ENCODE measurements around the gene SIK3.

SIK3 gene

GRCh38 chr11:117071344-117071787 lies 26.9 kb downstream of the SIK3 start:
- H3K9ac ChIP-seq (ENCODE audit: low read depth, low read length), result no peak overlapping the region
- no peak overlapping the region for H3K4me3 ChIP-seq (ENCODE audit: low read length)
- H3K36me3 ChIP-seq (ENCODE audit: insufficient read depth, low read depth, low read length), result no peaks in the 10 kb centered on the region
- 0 out of 2 replicates have a peak, but pooled peaks cover 3% of the 10 kb centered on the region for H3K4me1 ChIP-seq (ENCODE audit: insufficient read depth, low read length)
- H3K9me3 ChIP-seq (ENCODE audit: insufficient read depth, low read depth, low read length), result no peaks in the 10 kb centered on the region
- H3K27ac ChIP-seq (ENCODE audit: low read length), result no peak overlapping the region
- no peaks in the 10 kb centered on the region for H3K27me3 ChIP-seq (ENCODE audit: insufficient read depth, low read length)

GRCh38 chr11:117070016-117070415 lies 28.2 kb downstream of the SIK3 start:
- no peak overlapping the region for H3K27ac ChIP-seq (ENCODE audit: low read length)
- no peak overlapping the region for H3K4me3 ChIP-seq (ENCODE audit: low read length)
- H3K9me3 ChIP-seq (ENCODE audit: insufficient read depth, low read depth, low read length), result no peaks in the 10 kb centered on the region
- H3K36me3 ChIP-seq (ENCODE audit: insufficient read depth, low read depth, low read length), result no peaks in the 10 kb centered on the region
- H3K9ac ChIP-seq (ENCODE audit: low read depth, low read length), result no peak overlapping the region
- 0 out of 2 replicates have a peak, but pooled peaks cover 3% of the 10 kb centered on the region for H3K4me1 ChIP-seq (ENCODE audit: insufficient read depth, low read length)
- H3K27me3 ChIP-seq (ENCODE audit: insufficient read depth, low read length), result no peaks in the 10 kb centered on the region

GRCh38 chr11:117068303-117068860 lies 29.8 kb downstream of the SIK3 start:
- Histone ChIP-seq H3K4me3 (ENCODE audit: low read length) (no peak overlapping the region), H3K27me3 (ENCODE audit: insufficient read depth, low read length) (no peaks in the 10 kb centered on the region), H3K36me3 (ENCODE audit: insufficient read depth, low read depth, low read length) (no peaks in the 10 kb centered on the region), H3K9ac (ENCODE audit: low read depth, low read length) (no peak overlapping the region), H3K4me1 (ENCODE audit: insufficient read depth, low read length) (peaks cover 6% of the 10 kb centered on the region; the same call in 1 of the 2 replicates), H3K27ac (ENCODE audit: low read length) (no peak overlapping the region), H3K9me3 (ENCODE audit: insufficient read depth, low read depth, low read length) (no peaks in the 10 kb centered on the region)

GRCh38 chr11:117066959-117067358 lies 31.3 kb downstream of the SIK3 start:
- Histone ChIP-seq H3K36me3 (ENCODE audit: insufficient read depth, low read depth, low read length) (no peaks in the 10 kb centered on the region), H3K9ac (ENCODE audit: low read depth, low read length) (no peak overlapping the region), H3K27ac (ENCODE audit: low read length) (no peak overlapping the region), H3K27me3 (ENCODE audit: insufficient read depth, low read length) (no peaks in the 10 kb centered on the region), H3K4me3 (ENCODE audit: low read length) (no peak overlapping the region), H3K9me3 (ENCODE audit: insufficient read depth, low read depth, low read length) (no peaks in the 10 kb centered on the region), H3K4me1 (ENCODE audit: insufficient read depth, low read length) (peaks cover 6% of the 10 kb centered on the region; the same call in 1 of the 2 replicates)

- no peak overlapping the region for H3K4me3 ChIP-seq (ENCODE audit: low read length)
- no peaks in the 10 kb centered on the region for H3K27me3 ChIP-seq (ENCODE audit: insufficient read depth, low read length)
- no peaks in the 10 kb centered on the region for H3K36me3 ChIP-seq (ENCODE audit: insufficient read depth, low read depth, low read length)
- peaks cover 3% of the 10 kb centered on the region; the same call in 1 of the 2 replicates for H3K4me1 ChIP-seq (ENCODE audit: insufficient read depth, low read length)
- no peaks in the 10 kb centered on the region for H3K9me3 ChIP-seq (ENCODE audit: insufficient read depth, low read depth, low read length)
- no peak overlapping the region for H3K9ac ChIP-seq (ENCODE audit: low read depth, low read length)
- no peak overlapping the region for H3K27ac ChIP-seq (ENCODE audit: low read length)
These were observed 34.0 kb downstream of the SIK3 start for GRCh38 chr11:117064275-117064674.

- H3K9me3 ChIP-seq (ENCODE audit: insufficient read depth, low read depth, low read length), result no peaks in the 10 kb centered on the region
- peaks cover 9% of the 10 kb centered on the region for H3K4me1 ChIP-seq (ENCODE audit: insufficient read depth, low read length)
- H3K4me3 ChIP-seq (ENCODE audit: low read length), result no peak overlapping the region
- H3K27ac ChIP-seq (ENCODE audit: low read length), result no peak overlapping the region
- no peaks in the 10 kb centered on the region for H3K36me3 ChIP-seq (ENCODE audit: insufficient read depth, low read depth, low read length)
- no peak overlapping the region for H3K9ac ChIP-seq (ENCODE audit: low read depth, low read length)
- H3K27me3 ChIP-seq (ENCODE audit: insufficient read depth, low read length), result no peaks in the 10 kb centered on the region
These were observed 35.7 kb downstream of the SIK3 start for GRCh38 chr11:117062498-117062897.

- H3K4me3 ChIP-seq (ENCODE audit: low read length), result no peak overlapping the region
- H3K27me3 ChIP-seq (ENCODE audit: insufficient read depth, low read length), result no peaks in the 10 kb centered on the region
- peaks cover 9% of the 10 kb centered on the region for H3K4me1 ChIP-seq (ENCODE audit: insufficient read depth, low read length)
- H3K9me3 ChIP-seq (ENCODE audit: insufficient read depth, low read depth, low read length), result no peaks in the 10 kb centered on the region
- no peak overlapping the region for H3K27ac ChIP-seq (ENCODE audit: low read length)
- H3K36me3 ChIP-seq (ENCODE audit: insufficient read depth, low read depth, low read length), result no peaks in the 10 kb centered on the region
- no peak overlapping the region for H3K9ac ChIP-seq (ENCODE audit: low read depth, low read length)
These were observed 37.0 kb downstream of the SIK3 start for GRCh38 chr11:117061256-117061655.

- H3K36me3 ChIP-seq (ENCODE audit: insufficient read depth, low read depth, low read length), result no peaks in the 10 kb centered on the region
- H3K4me1 ChIP-seq (ENCODE audit: insufficient read depth, low read length), result peaks cover 9% of the 10 kb centered on the region
These were observed 38.5 kb downstream of the SIK3 start for GRCh38 chr11:117059611-117060148.

GRCh38 chr11:117058761-117059261 lies 39.4 kb downstream of the SIK3 start:
- Histone ChIP-seq H3K4me1 (ENCODE audit: insufficient read depth, low read length) (peaks cover 7% of the 10 kb centered on the region), H3K27ac (ENCODE audit: low read length) (no peak overlapping the region), H3K9ac (ENCODE audit: low read depth, low read length) (no peak overlapping the region), H3K36me3 (ENCODE audit: insufficient read depth, low read depth, low read length) (no peaks in the 10 kb centered on the region), H3K4me3 (ENCODE audit: low read length) (no peak overlapping the region), H3K9me3 (ENCODE audit: insufficient read depth, low read depth, low read length) (no peaks in the 10 kb centered on the region), H3K27me3 (ENCODE audit: insufficient read depth, low read length) (no peaks in the 10 kb centered on the region)

More at GRCh38 chr11:117059611-117060148, 38.5 kb downstream of the SIK3 start:
- Histone ChIP-seq H3K27me3 (ENCODE audit: insufficient read depth, low read length) (no peaks in the 10 kb centered on the region), H3K9ac (ENCODE audit: low read depth, low read length) (no peak overlapping the region), H3K27ac (ENCODE audit: low read length) (no peak overlapping the region), H3K4me3 (ENCODE audit: low read length) (no peak overlapping the region), H3K9me3 (ENCODE audit: insufficient read depth, low read depth, low read length) (no peaks in the 10 kb centered on the region)

- H3K4me3 ChIP-seq (ENCODE audit: low read length), result no peak overlapping the region
- H3K27ac ChIP-seq (ENCODE audit: low read length), result no peak overlapping the region
- H3K9ac ChIP-seq (ENCODE audit: low read depth, low read length), result no peak overlapping the region
- H3K9me3 ChIP-seq (ENCODE audit: insufficient read depth, low read depth, low read length), result no peaks in the 10 kb centered on the region
- H3K4me1 ChIP-seq (ENCODE audit: insufficient read depth, low read length), result peaks cover 7% of the 10 kb centered on the region
- H3K27me3 ChIP-seq (ENCODE audit: insufficient read depth, low read length), result no peaks in the 10 kb centered on the region
- H3K36me3 ChIP-seq (ENCODE audit: insufficient read depth, low read depth, low read length), result no peaks in the 10 kb centered on the region
These were observed 40.5 kb downstream of the SIK3 start for GRCh38 chr11:117057727-117058126.

GRCh38 chr11:117057317-117057716 lies 40.9 kb downstream of the SIK3 start:
- H3K9ac ChIP-seq (ENCODE audit: low read depth, low read length), result no peak overlapping the region
- H3K4me3 ChIP-seq (ENCODE audit: low read length), result no peak overlapping the region
- H3K27me3 ChIP-seq (ENCODE audit: insufficient read depth, low read length), result no peaks in the 10 kb centered on the region
- no peak overlapping the region for H3K27ac ChIP-seq (ENCODE audit: low read length)
- peaks cover 7% of the 10 kb centered on the region for H3K4me1 ChIP-seq (ENCODE audit: insufficient read depth, low read length)
- H3K9me3 ChIP-seq (ENCODE audit: insufficient read depth, low read depth, low read length), result no peaks in the 10 kb centered on the region
- no peaks in the 10 kb centered on the region for H3K36me3 ChIP-seq (ENCODE audit: insufficient read depth, low read depth, low read length)

- no peak overlapping the region for H3K4me3 ChIP-seq (ENCODE audit: low read length)
- H3K9ac ChIP-seq (ENCODE audit: low read depth, low read length), result no peak overlapping the region
- no peaks in the 10 kb centered on the region for H3K27me3 ChIP-seq (ENCODE audit: insufficient read depth, low read length)
- no peaks in the 10 kb centered on the region for H3K9me3 ChIP-seq (ENCODE audit: insufficient read depth, low read depth, low read length)
- no peaks in the 10 kb centered on the region for H3K36me3 ChIP-seq (ENCODE audit: insufficient read depth, low read depth, low read length)
- H3K4me1 ChIP-seq (ENCODE audit: insufficient read depth, low read length), result peaks cover 7% of the 10 kb centered on the region
- H3K27ac ChIP-seq (ENCODE audit: low read length), result no peak overlapping the region
These were observed 42.8 kb downstream of the SIK3 start for GRCh38 chr11:117055469-117055868.
